Uterus (tissue), 4 donors: ENCODE results near the gene SNX30. TPM values are rescaled to one million over a fixed set of nuclear protein-coding genes. Genes with fewer than 3 reads are reported as not detected.

Experiments used
- DNase-seq, 2 donors: peaks; one replicate each; pipeline ENCODE4 v3.0.0-alpha.2; 2019 to 2020
- H3K27ac ChIP-seq, 2 donors: fragments of 200-600 bp; sonication (generic); 1 replicate in 1 of 2; 2 replicates in 1 of 2; pipeline ENCODE4 v1.5.1; 2016 to 2018
- H3K27me3 ChIP-seq, 2 donors: fragments of 200-600 bp; sonication (generic); one replicate each; pipeline ENCODE4 v1.5.1; 2018 to 2019; ENCODE audit warnings: control low read depth in 1 of 2
- H3K36me3 ChIP-seq, 2 donors: fragments of 200-600 bp; sonication (generic); one replicate each; pipeline ENCODE4 v1.5.1; 2019; ENCODE audit warnings: control low read depth in 1 of 2
- H3K4me1 ChIP-seq, 2 donors: fragments of 200-600 bp; sonication (generic); one replicate each; pipeline ENCODE4 v1.5.1; 2018 to 2019; ENCODE audit warnings: control low read depth in 1 of 2
- H3K4me3 ChIP-seq, 2 donors: fragments of 200-600 bp; sonication (generic); 1 replicate in 1 of 2; 2 replicates in 1 of 2; pipeline ENCODE4 v1.5.1; 2018 to 2019; ENCODE audit warnings: mild to moderate bottlenecking in 1 of 2
- H3K9me3 ChIP-seq, 2 donors: fragments of 200-600 bp; sonication (generic); one replicate each; pipeline ENCODE4 v1.5.1; 2019; ENCODE audit warnings: control low read depth in 1 of 2
- CTCF ChIP-seq, 4 experiments: fragments of 200-600 bp in 2 of 4; fragments of 450-650 bp in 2 of 4; sonication (generic) in 2 of 4; IDR thresholded peaks; one replicate each; pipeline ENCODE4 v1.5.1; 2016 to 2019; ENCODE audit warnings: antibody characterized with exemption in 4 of 4, mild to moderate bottlenecking in 2 of 4, moderate library complexity in 1 of 4
- POLR2A ChIP-seq, 2 donors: fragments of 450-650 bp; IDR thresholded peaks; one replicate each; pipeline ENCODE4 v1.6.1; 2016; ENCODE audit warnings: antibody characterized with exemption in 2 of 2, mild to moderate bottlenecking in 1 of 2, moderate library complexity in 1 of 2
- intact Hi-C: fragments of 100-400 bp; cut with DNase I; formaldehyde crosslinking; loops from one replicate; pipeline ENCODE4 v1.15.1; 2023; ENCODE audit warnings: low total_unique reads
- total RNA-seq, 4 donors: library from RNA; depleted of rRNA in 3 of 4; stranded (reverse); fragments of >200 nt in 3 of 4; gene quantifications; one replicate each; pipeline versions ENCODE4 v1.1.0 to v1.2.4, GENCODE V29; 2014 to 2023
- donor health status: DM: yes; HTN: yes; CAD: no.

Gene SNX30
- total RNA-seq, 4 donors from 2014 or later: 3.1 to 20.3 (median 11.6) TPM

- intact Hi-C loops: no loop called here
- peaks cover 12 to 14% of the 10 kb centered on the region in 2 donors for H3K4me1 ChIP-seq
Observed at GRCh38 chr9:112789891-112790774, 39.6 kb downstream of the SNX30 start.

GRCh38 chr9:112792670-112793069 lies 42.1 kb downstream of the SNX30 start:
- TF ChIP-seq POLR2A (IDR thresholded peaks at IDR 0.05) (no peak), CTCF (IDR thresholded peaks at IDR 0.05) (no peak)
- intact Hi-C loops: no loop called here
- no peak for DNase-seq
- no peaks in the 10 kb centered on the region for H3K9me3 ChIP-seq
- no peak overlapping the region for H3K4me3 ChIP-seq
- H3K36me3 ChIP-seq: no peaks in the 10 kb centered on the region
- H3K27me3 ChIP-seq: no peaks in the 10 kb centered on the region
- peaks cover 12 to 14% of the 10 kb centered on the region in 2 donors for H3K4me1 ChIP-seq
- peak overlapping the region in 1 of 2 donors; percentile 14 for H3K27ac ChIP-seq

More at GRCh38 chr9:112789891-112790774, 39.6 kb downstream of the SNX30 start:
- H3K36me3 ChIP-seq: no peaks in the 10 kb centered on the region
- DNase-seq: peak in 1 of 2 donors; percentile 28
- H3K9me3 ChIP-seq: no peaks in the 10 kb centered on the region
- no peaks in the 10 kb centered on the region for H3K27me3 ChIP-seq
- H3K27ac ChIP-seq: peak overlapping the region; percentile 57 to 65
- H3K4me3 ChIP-seq: no peak overlapping the region
- TF ChIP-seq POLR2A (IDR thresholded peaks at IDR 0.05): no peak
- no peak for TF ChIP-seq CTCF (IDR thresholded peaks at IDR 0.05)

- H3K27me3 ChIP-seq: no peaks in the 10 kb centered on the region
- peak overlapping the region in 1 of 2 donors; percentile 14 for H3K27ac ChIP-seq
- no peaks in the 10 kb centered on the region for H3K36me3 ChIP-seq
- H3K4me3 ChIP-seq: no peak overlapping the region
- H3K4me1 ChIP-seq: peaks cover 11 to 14% of the 10 kb centered on the region in 2 donors
- TF ChIP-seq POLR2A (IDR thresholded peaks at IDR 0.05) (no peak), CTCF (IDR thresholded peaks at IDR 0.05) (peak; percentile 26 to 32 (median 30))
- H3K9me3 ChIP-seq: no peaks in the 10 kb centered on the region
- DNase-seq: peak; percentile 24 to 29
- intact Hi-C loops: no loop called here
Observed at GRCh38 chr9:112793213-112793810, 42.8 kb downstream of the SNX30 start.

- H3K27me3 ChIP-seq: no peaks in the 10 kb centered on the region
- no peaks in the 10 kb centered on the region for H3K36me3 ChIP-seq
- peaks cover 0 to 6% of the 10 kb centered on the region in 2 donors for H3K4me1 ChIP-seq
- no peak overlapping the region for H3K27ac ChIP-seq
- intact Hi-C loops: no loop called here
- no peak overlapping the region for H3K4me3 ChIP-seq
- DNase-seq: no peak
- no peaks in the 10 kb centered on the region for H3K9me3 ChIP-seq
- TF ChIP-seq POLR2A (IDR thresholded peaks at IDR 0.05) (no peak), CTCF (IDR thresholded peaks at IDR 0.05) (no peak)
Observed at GRCh38 chr9:112794731-112795130, 44.2 kb downstream of the SNX30 start.

- H3K36me3 ChIP-seq: no peaks in the 10 kb centered on the region
- H3K27ac ChIP-seq: no peak overlapping the region
- intact Hi-C loops: no loop called here
- no peaks in the 10 kb centered on the region for H3K9me3 ChIP-seq
- H3K4me1 ChIP-seq: no peaks in the 10 kb centered on the region
- DNase-seq: no peak
- no peaks in the 10 kb centered on the region for H3K27me3 ChIP-seq
- no peak overlapping the region for H3K4me3 ChIP-seq
- TF ChIP-seq POLR2A (IDR thresholded peaks at IDR 0.05): no peak
- no peak for TF ChIP-seq CTCF (IDR thresholded peaks at IDR 0.05)
Observed at GRCh38 chr9:112795921-112796320, 45.4 kb downstream of the SNX30 start.
